GM12891 (cell line): ENCODE results near the gene PRR20G.

Experiments used
- POLR2AphosphoS5 ChIP-seq: IDR thresholded peaks from 2 replicates; pipeline ENCODE4 v1.6.1; 2011; ENCODE audit warnings: low read depth, low read length, control low read depth
- TAF1 ChIP-seq: IDR thresholded peaks from 2 replicates; pipeline ENCODE4 v1.6.1; 2011; ENCODE audit warnings: low read depth, low read length, control low read depth

DNA sequence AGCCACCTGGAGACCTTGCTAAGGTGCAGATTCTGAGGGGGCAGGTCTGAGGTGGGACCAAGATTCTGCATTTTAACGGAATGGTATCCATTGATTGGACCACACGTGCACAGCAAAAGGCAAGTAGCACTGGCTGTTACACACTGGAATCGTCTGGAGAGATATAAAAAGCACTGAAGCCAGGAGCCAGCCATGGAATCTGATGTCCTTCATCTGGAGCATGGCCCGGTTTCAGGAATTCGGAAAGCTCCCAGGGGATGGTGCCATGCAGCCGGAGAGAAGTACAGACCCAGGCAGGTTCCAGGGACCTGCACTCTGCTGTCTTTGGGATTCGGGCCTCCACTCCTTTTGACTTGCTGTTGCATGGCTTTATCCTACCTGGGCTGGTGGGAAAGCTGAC is 28.8 kb upstream of the PRR20G start:
- no peak for TF ChIP-seq TAF1
- TF ChIP-seq POLR2AphosphoS5 = no peak
